Common myeloid progenitor, CD34-positive (primary cell): ENCODE measurements around the gene SRRT.

Experiments
- CTCF ChIA-PET: fragments of 350-600 bp; sonication (Branson Sonifier 250); formaldehyde crosslinking; loops from one replicate; lab custom pipeline; 2021; ENCODE audit warnings: antibody characterized with exemption; lab: Charles Lee
- POLR2A ChIA-PET: fragments of 350-600 bp; sonication (Branson Sonifier 250); formaldehyde crosslinking; loops from one replicate; lab custom pipeline; 2021; ENCODE audit warnings: antibody characterized with exemption; lab: Charles Lee
- DNase-seq, 3 donors: peaks; one replicate each; pipeline versions ENCODE4 v3.0.0 to v3.0.0-alpha.2; 2013
- H3K27ac ChIP-seq, 2 experiments: 1 replicate in 1 of 2; 2 replicates in 1 of 2; pipeline ENCODE4 v1.7.0; 2013; ENCODE audit warnings: inconsistent platforms in 2 of 2, low read length in 2 of 2, mild to moderate bottlenecking in 2 of 2, low read depth in 1 of 2, moderate library complexity in 1 of 2; ENCODE audit not compliant: severe bottlenecking in 2 of 2, insufficient read depth in 1 of 2, poor library complexity in 1 of 2
- H3K27me3 ChIP-seq, 5 experiments: replicated peaks in 2 of 5; 1 replicate in 3 of 5; 2 replicates in 2 of 5; pipeline versions ENCODE4 v1.6.1 to v1.7.0; 2013; ENCODE audit warnings: low read length in 4 of 5, mild to moderate bottlenecking in 2 of 5, moderate library complexity in 2 of 5, inconsistent platforms in 1 of 5; ENCODE audit not compliant: insufficient read depth in 5 of 5, control insufficient read depth in 4 of 5
- H3K36me3 ChIP-seq, 4 experiments: 1 replicate in 2 of 4; 2 replicates in 2 of 4; pipeline versions ENCODE4 v1.6.1 to v1.7.0; 2013; ENCODE audit warnings: low read length in 3 of 4, control low read depth in 1 of 4, mild to moderate bottlenecking in 1 of 4; ENCODE audit not compliant: control insufficient read depth in 4 of 4, insufficient read depth in 4 of 4
- H3K4me1 ChIP-seq, 4 experiments: 1 replicate in 3 of 4; 2 replicates in 1 of 4; pipeline versions ENCODE4 v1.6.1 to v1.7.1; 2013; ENCODE audit warnings: low read length in 3 of 4, mild to moderate bottlenecking in 3 of 4, control low read depth in 1 of 4, inconsistent platforms in 1 of 4, moderate library complexity in 1 of 4; ENCODE audit not compliant: control insufficient read depth in 4 of 4, insufficient read depth in 4 of 4; ENCODE audit errors: control extremely low read depth in 1 of 4
- H3K4me3 ChIP-seq, 7 experiments: 1 replicate in 4 of 7; 2 replicates in 3 of 7; pipeline versions ENCODE4 v1.5.1 to v1.7.0; 2013; ENCODE audit warnings: mild to moderate bottlenecking in 7 of 7, low read length in 6 of 7, moderate library complexity in 6 of 7, inconsistent platforms in 2 of 7, low read depth in 2 of 7, control low read depth in 1 of 7; ENCODE audit not compliant: insufficient read depth in 4 of 7, control insufficient read depth in 1 of 7; ENCODE audit errors: extremely low read depth in 1 of 7
- H3K9me3 ChIP-seq, 5 experiments: 1 replicate in 4 of 5; 2 replicates in 1 of 5; pipeline versions ENCODE4 v1.6.1 to v1.7.1; 2013; ENCODE audit warnings: low read length in 4 of 5, mild to moderate bottlenecking in 2 of 5, inconsistent platforms in 1 of 5, low read depth in 1 of 5, moderate library complexity in 1 of 5; ENCODE audit not compliant: control insufficient read depth in 4 of 5, insufficient read depth in 2 of 5; ENCODE audit errors: control extremely low read depth in 1 of 5
- WGBS: methylation state at CpG from one replicate; pipeline ENCODE4 v1.1.5; 2013; ENCODE audit not compliant: insufficient coverage; 5-methylcytosine and 5-hydroxymethylcytosine counted together

Gene SRRT

DNA sequence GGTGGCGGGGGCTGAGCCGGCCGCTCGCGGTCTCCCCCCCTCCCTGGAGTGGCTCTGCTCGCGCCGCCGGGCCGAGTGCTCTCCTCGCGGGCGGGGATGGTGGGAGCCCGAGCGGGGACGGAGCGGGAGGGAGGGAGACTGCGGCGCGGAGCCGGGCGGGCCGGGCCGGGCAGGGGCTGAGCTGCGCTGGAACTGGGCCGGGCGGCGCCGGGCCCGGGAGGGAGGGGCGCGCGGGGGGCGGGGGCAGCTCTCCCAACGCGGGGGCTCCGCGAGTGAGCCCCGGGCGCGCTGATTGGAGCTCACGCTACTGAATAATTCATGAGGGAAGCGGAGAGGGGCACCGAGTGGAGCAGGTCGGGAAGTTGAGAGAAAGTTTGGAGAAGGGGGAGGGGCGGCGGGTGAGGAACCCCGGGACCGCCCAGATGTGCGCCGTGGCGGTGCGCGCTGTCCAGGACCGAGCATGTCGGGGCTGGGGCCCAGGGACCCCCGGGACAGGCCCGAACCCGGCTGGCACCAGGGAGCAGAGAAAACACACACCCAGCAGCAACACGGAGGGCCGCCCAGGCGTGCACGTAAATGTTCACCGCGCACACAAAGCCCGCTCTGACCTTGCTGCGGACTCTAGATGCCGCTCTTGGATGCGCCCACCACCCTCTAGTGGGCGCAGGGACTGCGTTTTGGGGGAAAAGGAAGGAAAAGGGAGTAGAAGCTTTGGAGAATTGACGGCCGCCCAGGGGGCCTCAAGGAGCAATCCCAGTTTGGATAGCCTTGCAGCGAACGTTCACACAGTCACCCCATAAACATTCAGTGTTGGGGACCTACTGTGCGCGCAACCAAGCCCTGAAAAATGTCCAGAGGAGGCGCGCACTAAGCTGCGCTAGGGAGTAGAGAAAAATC, 47.3 kb upstream of the SRRT start, which contains the start of gene EPHB4:
Gene EPHB4, minus strand, starts transcription at position 194 of the 897 bp plus-strand sequence. CDS start 493 bp downstream, outside the sequence.
- POLR2A ChIA-PET: interaction anchor here (0.6 kb wide), 1 partner anchor 1594 kb away, joined by 5 read pairs; no protein-coding TSS in a partner anchor
- Histone ChIP-seq H3K4me1 (peaks cover 0 to 36% (median 34%) of the 10 kb centered on the region in 4 experiments), H3K9me3 (no peaks in the 10 kb centered on the region), H3K4me3 (peak within 1 kb of the TSS; percentile 50 to 81 (median 65)), H3K27ac (peak within 1 kb of the TSS in 1 of 2 experiments; percentile 49), H3K36me3 (peaks cover 0 to 4% (median 2%) of the 10 kb centered on the region in 4 experiments), H3K27me3 (peaks cover 0 to 11% (median 0%) of the 10 kb centered on the region in 5 experiments)
- peak in 2 of 3 donors; percentile 39 to 70 for DNase-seq
- WGBS: 0% methylated on average over 43 of the region's 80 CpGs
- CTCF ChIA-PET: interaction anchor here (0.6 to 13.2 kb wide), 12 partner anchors 16 to 364 kb away, joined by 3 to 108 read pairs (median 3); partner anchors contain the start of gene SLC12A9

DNA sequence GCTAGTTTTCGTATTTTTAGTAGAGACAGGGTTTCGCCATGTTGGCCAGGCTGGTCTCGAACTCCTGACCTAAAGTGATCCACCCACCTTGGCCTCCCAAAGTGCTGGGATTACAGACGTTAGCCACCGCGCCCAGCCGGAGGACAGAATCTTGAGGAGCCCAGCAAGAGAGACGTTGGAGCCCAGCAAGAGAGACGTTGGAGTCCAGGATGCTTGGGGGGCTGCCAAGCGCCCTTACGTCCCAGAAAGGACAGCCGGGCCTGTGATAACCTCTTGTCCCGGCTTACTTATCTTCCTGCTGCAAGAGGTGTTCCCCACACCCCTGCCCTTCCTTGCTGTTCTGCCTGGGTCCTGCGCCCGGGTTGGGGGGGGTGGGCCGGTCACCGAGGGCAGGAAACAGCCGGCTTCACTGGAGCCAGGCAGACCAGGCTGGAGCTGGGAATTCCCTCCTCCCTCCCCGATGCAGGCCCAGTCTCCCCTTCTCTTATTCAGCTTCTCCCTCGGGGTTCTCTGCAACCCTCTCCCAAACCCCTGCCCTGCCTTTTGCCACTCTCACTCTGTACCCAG, 45.7 kb upstream of the SRRT start:
- H3K9me3 ChIP-seq: no peaks in the 10 kb centered on the region
- peak overlapping the region in 1 of 2 experiments; percentile 49 for H3K27ac ChIP-seq
- DNase-seq: peak in 2 of 3 donors; percentile 23 to 51
- 24% methylated on average over 19 of the region's 20 CpGs for WGBS
- no peaks in the 10 kb centered on the region for H3K36me3 ChIP-seq
- H3K4me3 ChIP-seq: peak overlapping the region in 2 of 7 experiments; percentile 28 to 81
- peaks cover 0 to 11% (median 0%) of the 10 kb centered on the region in 5 experiments for H3K27me3 ChIP-seq
- CTCF ChIA-PET: interaction anchor here (1.0 to 13.2 kb wide), 3 partner anchors 22 to 117 kb away, joined by 3 to 108 read pairs (median 12); partner anchors contain the start of gene SLC12A9
- peaks cover 0 to 36% (median 34%) of the 10 kb centered on the region in 4 experiments for H3K4me1 ChIP-seq
- POLR2A ChIA-PET: interaction anchor here (0.6 to 1.1 kb wide), 2 partner anchors 60 to 1174 kb away, joined by 3 read pairs; partner anchors contain the start of gene UFSP1

DNA sequence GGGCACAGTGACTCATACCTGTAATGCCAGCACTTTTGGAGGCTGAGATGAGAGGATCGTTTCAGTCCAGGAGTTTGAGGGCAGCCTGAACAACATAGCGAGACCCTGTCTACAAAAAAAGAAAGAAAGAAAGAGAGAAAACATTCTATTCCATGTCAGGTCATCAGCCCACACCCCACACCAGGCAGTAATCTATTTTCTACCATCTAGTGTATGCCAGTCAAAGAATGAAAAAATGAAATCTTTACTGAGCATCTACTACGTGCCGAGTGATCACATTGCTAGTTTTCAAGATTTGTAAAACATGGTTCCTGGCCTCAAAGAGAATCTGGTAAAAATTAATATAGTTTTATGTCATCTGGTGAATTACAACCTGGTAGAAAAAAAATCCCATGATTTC, 44.5 kb upstream of the SRRT start:
- H3K36me3 ChIP-seq: no peaks in the 10 kb centered on the region
- peaks cover 0 to 36% (median 34%) of the 10 kb centered on the region in 4 experiments for H3K4me1 ChIP-seq
- ChIA-PET POLR2A (no interaction called here), CTCF (interaction anchor here (13.2 kb wide), 1 partner anchor 26 kb away, joined by 108 read pairs; no protein-coding TSS in a partner anchor)
- no peak overlapping the region for H3K27ac ChIP-seq
- WGBS: 93% methylated on average over 3 of the region's 4 CpGs
- no peaks in the 10 kb centered on the region for H3K9me3 ChIP-seq
- no peak for DNase-seq
- H3K27me3 ChIP-seq: peaks cover 0 to 9% (median 0%) of the 10 kb centered on the region in 5 experiments
- H3K4me3 ChIP-seq: no peak overlapping the region

DNA sequence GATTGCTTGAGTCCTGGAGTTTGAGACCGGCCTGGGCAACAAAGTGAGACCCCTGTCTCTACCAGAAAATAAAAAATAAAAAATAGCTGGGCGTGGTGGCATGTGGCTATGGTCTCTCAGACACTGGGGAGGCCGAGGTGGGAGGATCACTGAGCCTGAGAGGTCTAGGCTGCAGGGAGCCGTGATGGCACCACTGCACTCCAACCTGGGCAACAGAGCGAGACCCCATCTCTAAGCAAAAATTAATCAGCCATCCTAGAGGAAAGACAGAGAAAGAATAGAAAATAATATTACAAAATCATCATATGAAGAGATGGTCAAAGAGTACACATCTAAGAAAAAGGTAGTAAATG, 42.6 kb upstream of the SRRT start:
- H3K9me3 ChIP-seq: no peaks in the 10 kb centered on the region

DNA sequence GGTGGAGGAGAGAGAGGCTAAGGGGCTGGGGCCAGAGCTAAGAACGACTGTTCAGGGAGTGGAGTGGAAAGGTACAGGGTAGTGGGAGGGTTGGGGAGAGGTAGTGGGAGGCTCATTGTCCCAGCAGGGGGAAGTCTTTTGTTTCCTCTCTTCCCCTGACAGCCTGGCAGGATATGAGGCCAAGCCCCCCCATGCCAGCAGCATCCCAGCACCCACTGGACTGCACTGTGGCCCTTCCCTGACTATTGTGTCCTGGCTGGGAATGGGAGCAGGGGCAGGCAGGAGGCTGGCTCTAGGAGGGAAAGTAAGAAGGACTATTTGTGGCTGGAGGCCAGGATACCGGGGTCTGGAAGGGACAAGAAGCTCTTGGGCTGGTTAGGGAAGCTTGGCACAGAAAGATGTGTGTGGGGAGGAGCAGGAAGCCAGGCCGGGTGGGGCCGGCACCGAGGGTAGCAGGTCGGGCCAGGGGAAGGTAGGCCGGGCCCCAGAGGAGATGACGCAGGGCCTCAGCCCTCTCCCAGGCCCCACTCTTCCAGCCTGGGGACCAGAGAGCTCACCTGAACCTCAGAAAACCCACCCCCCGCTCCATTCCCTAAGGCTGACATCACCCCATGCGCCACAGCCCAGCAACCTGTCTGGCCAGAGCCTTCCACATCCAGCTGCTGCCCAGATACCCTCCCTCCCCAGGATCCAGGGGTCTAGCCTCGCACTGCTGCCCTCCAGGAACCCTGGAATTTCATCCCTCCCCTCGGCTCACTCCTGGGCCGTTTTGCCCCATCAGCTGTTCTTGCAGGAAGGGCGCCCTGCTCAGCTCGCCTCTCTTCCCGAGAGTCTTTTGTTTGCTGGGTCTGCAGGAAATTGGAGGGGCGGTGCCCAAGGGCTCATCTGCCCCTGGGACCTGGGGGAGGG, 38.7 kb upstream of the SRRT start:
- Histone ChIP-seq H3K27ac (peak overlapping the region in 1 of 2 experiments; percentile 64), H3K27me3 (no peaks in the 10 kb centered on the region), H3K4me1 (peaks cover 0 to 19% (median 11%) of the 10 kb centered on the region in 4 experiments), H3K4me3 (peak overlapping the region in 3 of 7 experiments; percentile 14 to 72 (median 44)), H3K9me3 (no peaks in the 10 kb centered on the region), H3K36me3 (no peaks in the 10 kb centered on the region)
- peak in 1 of 3 donors; percentile 40 for DNase-seq
- 18% methylated on average over 11 of the region's 17 CpGs for WGBS
- ChIA-PET POLR2A (no interaction called here), CTCF (interaction anchor here (0.9 to 6.3 kb wide), 5 partner anchors 14 to 223 kb away, joined by 3 to 43 read pairs (median 5); partner anchors contain the start of gene SLC12A9)

More for the DNA sequence above, 42.6 kb upstream of the SRRT start:
- H3K4me3 ChIP-seq: no peak overlapping the region
- no peak for DNase-seq
- H3K27ac ChIP-seq: no peak overlapping the region
- WGBS: 94% methylated on average over 3 of the region's 5 CpGs
- CTCF ChIA-PET: interaction anchor here (0.7 to 13.2 kb wide), 4 partner anchors 10 to 167 kb away, joined by 3 to 108 read pairs (median 23); partner anchors contain the start of gene SLC12A9
- H3K4me1 ChIP-seq: peaks cover 0 to 37% (median 27%) of the 10 kb centered on the region in 4 experiments
- H3K27me3 ChIP-seq: peaks cover 0 to 6% (median 0%) of the 10 kb centered on the region in 5 experiments
- POLR2A ChIA-PET: no interaction called here
- H3K36me3 ChIP-seq: no peaks in the 10 kb centered on the region

DNA sequence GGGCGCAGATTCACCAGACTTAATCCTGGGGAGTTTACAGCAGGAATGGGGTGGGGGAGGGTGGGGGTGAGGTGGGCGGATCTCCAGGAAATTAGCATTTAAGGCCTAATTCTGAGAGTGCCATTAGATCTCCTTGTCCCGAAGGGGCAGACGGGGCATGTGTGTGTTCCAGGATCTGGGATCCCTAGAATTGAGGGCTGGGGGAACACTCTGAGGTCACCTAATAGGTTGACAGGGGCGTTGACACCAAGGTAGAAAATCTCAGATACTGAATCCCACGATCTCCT, 38.1 kb upstream of the SRRT start:
- CTCF ChIA-PET: interaction anchor here (1.5 to 6.3 kb wide), 3 partner anchors 14 to 224 kb away, joined by 4 to 43 read pairs (median 5); partner anchors contain the start of gene SLC12A9
- peak overlapping the region in 5 of 7 experiments; percentile 39 to 72 (median 59) for H3K4me3 ChIP-seq

More for the DNA sequence above, 38.1 kb upstream of the SRRT start:
- peaks cover 0 to 19% (median 11%) of the 10 kb centered on the region in 4 experiments for H3K4me1 ChIP-seq
- H3K27ac ChIP-seq: peak overlapping the region in 1 of 2 experiments; percentile 64
- H3K9me3 ChIP-seq: no peaks in the 10 kb centered on the region
- no peak for DNase-seq
- H3K36me3 ChIP-seq: no peaks in the 10 kb centered on the region
- no peaks in the 10 kb centered on the region for H3K27me3 ChIP-seq
- POLR2A ChIA-PET: no interaction called here
- 61% methylated on average over 4 of the region's 6 CpGs for WGBS
